GM12878 (cell line): ENCODE measurements around the gene C16orf86. TPM values are rescaled to one million over a fixed set of nuclear protein-coding genes. Genes with fewer than 3 reads are reported as not detected.

Experiments used
- CREM ChIP-seq: IDR thresholded peaks from 2 replicates; pipeline ENCODE4 v1.6.1; 2014; ENCODE audit warnings: antibody characterized with exemption, low read depth
- DPF2 ChIP-seq: fragments of 450-650 bp; IDR thresholded peaks from 2 replicates; pipeline ENCODE4 v1.6.1; 2017; ENCODE audit warnings: mild to moderate bottlenecking
- EP300 ChIP-seq, 2 experiments: fragments of 150-350 bp in 1 of 2; IDR thresholded peaks; 2 replicates each; pipeline ENCODE4 v1.6.1; 2011 to 2012; ENCODE audit warnings: low read depth in 2 of 2, low read length in 2 of 2, borderline replicate concordance in 1 of 2, improper control_type of control experiment in 1 of 2, inconsistent platforms in 1 of 2; ENCODE audit not compliant: control insufficient read depth in 1 of 2
- ETV6 ChIP-seq, 2 experiments: fragments of 450-650 bp in 1 of 2; IDR thresholded peaks in 1 of 2; conservative IDR thresholded peaks in 1 of 2; 2 replicates each; pipeline ENCODE4 v1.6.1; 2014; ENCODE audit warnings: antibody characterized with exemption in 1 of 2, borderline replicate concordance in 1 of 2, low read depth in 1 of 2, mild to moderate bottlenecking in 1 of 2, moderate library complexity in 1 of 2
- FOS ChIP-seq: IDR thresholded peaks from 3 replicates; pipeline ENCODE4 v1.6.1; 2011; ENCODE audit warnings: borderline replicate concordance; ENCODE audit not compliant: insufficient read length; ENCODE audit errors: extremely low read depth
- GATAD2B ChIP-seq: fragments of 450-650 bp; conservative IDR thresholded peaks from 2 replicates; pipeline ENCODE4 v1.6.1; 2017; ENCODE audit warnings: low read depth, mild to moderate bottlenecking, moderate library complexity
- KAT2A ChIP-seq: conservative IDR thresholded peaks from 2 replicates; pipeline ENCODE4 v1.6.1; 2011; ENCODE audit warnings: low read depth, low read length; ENCODE audit not compliant: control insufficient read depth
- MEF2B ChIP-seq: fragments of 450-650 bp; IDR thresholded peaks from 2 replicates; pipeline ENCODE4 v1.6.1; 2018; ENCODE audit warnings: mild to moderate bottlenecking, moderate library complexity; ENCODE audit not compliant: partially characterized antibody, poor library complexity, severe bottlenecking
- MYB ChIP-seq: fragments of 150-350 bp; IDR thresholded peaks from 2 replicates; pipeline ENCODE4 v1.6.1; 2014; ENCODE audit warnings: mild to moderate bottlenecking, low read depth, low read length, borderline replicate concordance
- NR2C1 ChIP-seq: fragments of 450-650 bp; IDR thresholded peaks from 2 replicates; pipeline ENCODE4 v1.6.1; 2017; ENCODE audit warnings: antibody characterized with exemption, mild to moderate bottlenecking, moderate library complexity
- NR2C2 ChIP-seq: IDR thresholded peaks from 2 replicates; pipeline ENCODE4 v1.6.1; 2011; ENCODE audit warnings: borderline replicate concordance, low read depth; ENCODE audit not compliant: control insufficient read depth, insufficient read length
- RUNX3 ChIP-seq: IDR thresholded peaks from 2 replicates; pipeline ENCODE4 v1.6.1; 2012; ENCODE audit warnings: low read length, inconsistent platforms
- SPI1 ChIP-seq: IDR thresholded peaks from 2 replicates; pipeline ENCODE4 v1.6.1; 2011; ENCODE audit warnings: low read depth, mild to moderate bottlenecking, low read length, moderate library complexity, borderline replicate concordance; ENCODE audit not compliant: insufficient read depth
- SREBF1 ChIP-seq: IDR thresholded peaks from 2 replicates; pipeline ENCODE4 v1.6.1; 2012; ENCODE audit warnings: mild to moderate bottlenecking, low read length
- TARDBP ChIP-seq: IDR thresholded peaks from 2 replicates; pipeline ENCODE4 v1.6.1; 2016; ENCODE audit warnings: borderline replicate concordance
- TBL1XR1 ChIP-seq: IDR thresholded peaks from 2 replicates; pipeline ENCODE4 v1.6.1; 2012; ENCODE audit warnings: low read depth, low read length, improper control_type of control experiment
- polyA plus RNA-seq, 11 experiments: library from polyadenylated mRNA; depleted of rRNA in 4 of 11; unstranded in 6 of 11; stranded (reverse) in 5 of 11; fragments of >200 nt; fragmentation: Nextera tagmentation in 4 of 11; fragmentation: Illumina TruSeq in 1 of 11; extraction: Ambion mirVana in 4 of 11; extraction: Trizol in 1 of 11; gene quantifications; 1 replicate in 1 of 11; 2 replicates in 10 of 11; pipeline versions ENCODE4 v1.2.1 to v1.2.3, GENCODE V29; 2011 to 2016; ENCODE audit warnings: inconsistent platforms in 2 of 11, missing spikeins in 2 of 11, low read depth in 1 of 11
- total RNA-seq, 4 experiments: library from RNA; depleted of rRNA in 3 of 4; stranded (reverse); fragments of >200 nt in 3 of 4; fragmentation: Illumina TruSeq in 1 of 4; extraction: Trizol in 1 of 4; gene quantifications; 2 replicates each; pipeline versions ENCODE4 v1.2.1 to v1.2.3, GENCODE V29; 2013 to 2021
- TF ChIP-seq, protein P1 (sequence below): fragments of 150-350 bp; IDR thresholded peaks from 2 replicates; pipeline ENCODE4 v1.6.1; 2014; ENCODE audit warnings: mild to moderate bottlenecking, low read depth, low read length
- TF ChIP-seq, protein P2 (sequence below): IDR thresholded peaks from 2 replicates; pipeline ENCODE4 v1.6.1; 2011; ENCODE audit warnings: low read depth, mild to moderate bottlenecking, low read length, moderate library complexity, borderline replicate concordance; ENCODE audit errors: extremely low read depth
- TF ChIP-seq, protein P3 (sequence below): fragments of 450-650 bp; formaldehyde crosslinking; IDR thresholded peaks from 2 replicates; pipeline ENCODE4 v1.4.0; 2020; ENCODE audit warnings: mild to moderate bottlenecking, moderate library complexity
- TF ChIP-seq, protein P4 (sequence below): fragments of 450-650 bp; IDR thresholded peaks from 2 replicates; pipeline ENCODE4 v1.6.1; 2017; ENCODE audit warnings: borderline replicate concordance

C16orf86 gene
- total and polyA plus RNA-seq, 10 of the 15 experiments (the other 5 are each of a cell fraction or from before 2014, with no cell fraction given), result 0.11 to 3.3 (median 1.6) TPM

DNA sequence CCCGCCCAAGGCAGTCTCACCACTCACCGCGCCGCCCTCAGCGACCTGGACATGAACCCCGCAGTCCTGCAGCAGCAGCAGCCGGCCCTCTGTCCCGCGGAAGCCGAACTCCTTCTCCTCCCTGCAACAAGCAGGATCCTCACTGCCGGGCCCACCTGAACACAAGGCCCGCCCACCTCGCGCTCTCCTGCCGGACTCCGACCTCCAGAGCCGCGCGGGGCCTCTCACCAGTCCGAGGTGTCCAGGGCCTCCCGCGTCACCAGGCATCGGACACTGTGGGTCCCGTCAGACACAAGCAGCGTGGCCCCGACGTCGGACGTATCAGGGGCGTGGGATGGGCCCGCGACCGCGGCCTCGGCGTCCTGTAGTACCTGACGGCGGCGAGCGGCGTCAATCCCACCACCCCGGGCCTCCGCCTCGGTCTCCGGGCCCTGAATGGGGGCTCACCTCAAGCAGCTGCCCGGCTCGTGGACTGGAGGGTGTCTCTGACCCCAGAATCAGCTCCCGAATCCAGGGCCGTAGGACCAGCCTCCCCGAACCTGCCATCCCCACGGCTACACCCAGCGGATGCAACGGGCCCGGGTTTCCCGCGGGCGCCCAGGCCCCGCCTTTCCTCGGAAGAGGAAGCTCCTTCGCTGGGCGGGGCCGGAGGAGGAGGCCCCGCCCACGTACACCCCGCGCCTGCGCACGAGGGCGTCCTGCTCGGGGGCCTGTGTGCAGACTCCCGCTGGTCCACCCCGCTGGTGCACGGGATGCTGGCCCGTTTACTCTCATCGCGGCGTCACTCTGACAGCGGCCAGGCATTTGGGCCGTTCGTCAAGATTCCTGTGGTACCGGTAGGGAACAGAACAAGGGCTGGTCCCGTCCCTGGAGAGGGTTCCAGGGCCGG, 6.7 kb upstream of the C16orf86 start, which contains the start of gene ACD (continued):
- TF ChIP-seq SPI1, result no peak
- 0 out of 2 replicates have a peak, but pooled peaks have one; percentile 34 for TF ChIP-seq TBL1XR1
- TF ChIP-seq ETV6 (conservative IDR thresholded peaks at IDR 0.05 in 1 of 2, IDR thresholded peaks at IDR 0.05 in 1 of 2; ENCODE audit: borderline replicate concordance in 1 of 2, low read depth in 1 of 2), result no peak
- TF ChIP-seq, protein P1, sequence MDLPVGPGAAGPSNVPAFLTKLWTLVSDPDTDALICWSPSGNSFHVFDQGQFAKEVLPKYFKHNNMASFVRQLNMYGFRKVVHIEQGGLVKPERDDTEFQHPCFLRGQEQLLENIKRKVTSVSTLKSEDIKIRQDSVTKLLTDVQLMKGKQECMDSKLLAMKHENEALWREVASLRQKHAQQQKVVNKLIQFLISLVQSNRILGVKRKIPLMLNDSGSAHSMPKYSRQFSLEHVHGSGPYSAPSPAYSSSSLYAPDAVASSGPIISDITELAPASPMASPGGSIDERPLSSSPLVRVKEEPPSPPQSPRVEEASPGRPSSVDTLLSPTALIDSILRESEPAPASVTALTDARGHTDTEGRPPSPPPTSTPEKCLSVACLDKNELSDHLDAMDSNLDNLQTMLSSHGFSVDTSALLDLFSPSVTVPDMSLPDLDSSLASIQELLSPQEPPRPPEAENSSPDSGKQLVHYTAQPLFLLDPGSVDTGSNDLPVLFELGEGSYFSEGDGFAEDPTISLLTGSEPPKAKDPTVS, result no peak
- TF ChIP-seq MEF2B, result no peak
- no peak; the same call in 1 of the 2 replicates for TF ChIP-seq GATAD2B
- no peak for TF ChIP-seq SREBF1
- no peak; the same call in 1 of the 2 replicates for TF ChIP-seq NR2C1
- TF ChIP-seq NR2C2, result no peak
- no peak for TF ChIP-seq FOS
- no peak for TF ChIP-seq KAT2A
- no peak for TF ChIP-seq RUNX3
- no peak for TF ChIP-seq MYB
- TF ChIP-seq, protein P2, sequence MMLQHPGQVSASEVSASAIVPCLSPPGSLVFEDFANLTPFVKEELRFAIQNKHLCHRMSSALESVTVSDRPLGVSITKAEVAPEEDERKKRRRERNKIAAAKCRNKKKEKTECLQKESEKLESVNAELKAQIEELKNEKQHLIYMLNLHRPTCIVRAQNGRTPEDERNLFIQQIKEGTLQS, result no peak
- TF ChIP-seq CREM, result no peak
- TF ChIP-seq EP300 (IDR thresholded peaks at IDR 0.05; ENCODE audit: borderline replicate concordance in 1 of 2, control insufficient read depth in 1 of 2, low read depth in 2 of 2, low read length in 2 of 2), result no peak
- no peak for TF ChIP-seq TARDBP
- TF ChIP-seq DPF2, result peak; percentile 54
- TF ChIP-seq, protein P3, sequence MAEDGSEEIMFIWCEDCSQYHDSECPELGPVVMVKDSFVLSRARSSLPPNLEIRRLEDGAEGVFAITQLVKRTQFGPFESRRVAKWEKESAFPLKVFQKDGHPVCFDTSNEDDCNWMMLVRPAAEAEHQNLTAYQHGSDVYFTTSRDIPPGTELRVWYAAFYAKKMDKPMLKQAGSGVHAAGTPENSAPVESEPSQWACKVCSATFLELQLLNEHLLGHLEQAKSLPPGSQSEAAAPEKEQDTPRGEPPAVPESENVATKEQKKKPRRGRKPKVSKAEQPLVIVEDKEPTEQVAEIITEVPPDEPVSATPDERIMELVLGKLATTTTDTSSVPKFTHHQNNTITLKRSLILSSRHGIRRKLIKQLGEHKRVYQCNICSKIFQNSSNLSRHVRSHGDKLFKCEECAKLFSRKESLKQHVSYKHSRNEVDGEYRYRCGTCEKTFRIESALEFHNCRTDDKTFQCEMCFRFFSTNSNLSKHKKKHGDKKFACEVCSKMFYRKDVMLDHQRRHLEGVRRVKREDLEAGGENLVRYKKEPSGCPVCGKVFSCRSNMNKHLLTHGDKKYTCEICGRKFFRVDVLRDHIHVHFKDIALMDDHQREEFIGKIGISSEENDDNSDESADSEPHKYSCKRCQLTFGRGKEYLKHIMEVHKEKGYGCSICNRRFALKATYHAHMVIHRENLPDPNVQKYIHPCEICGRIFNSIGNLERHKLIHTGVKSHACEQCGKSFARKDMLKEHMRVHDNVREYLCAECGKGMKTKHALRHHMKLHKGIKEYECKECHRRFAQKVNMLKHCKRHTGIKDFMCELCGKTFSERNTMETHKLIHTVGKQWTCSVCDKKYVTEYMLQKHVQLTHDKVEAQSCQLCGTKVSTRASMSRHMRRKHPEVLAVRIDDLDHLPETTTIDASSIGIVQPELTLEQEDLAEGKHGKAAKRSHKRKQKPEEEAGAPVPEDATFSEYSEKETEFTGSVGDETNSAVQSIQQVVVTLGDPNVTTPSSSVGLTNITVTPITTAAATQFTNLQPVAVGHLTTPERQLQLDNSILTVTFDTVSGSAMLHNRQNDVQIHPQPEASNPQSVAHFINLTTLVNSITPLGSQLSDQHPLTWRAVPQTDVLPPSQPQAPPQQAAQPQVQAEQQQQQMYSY (CRISPR knock-in tag), result no peak
- TF ChIP-seq, protein P4, sequence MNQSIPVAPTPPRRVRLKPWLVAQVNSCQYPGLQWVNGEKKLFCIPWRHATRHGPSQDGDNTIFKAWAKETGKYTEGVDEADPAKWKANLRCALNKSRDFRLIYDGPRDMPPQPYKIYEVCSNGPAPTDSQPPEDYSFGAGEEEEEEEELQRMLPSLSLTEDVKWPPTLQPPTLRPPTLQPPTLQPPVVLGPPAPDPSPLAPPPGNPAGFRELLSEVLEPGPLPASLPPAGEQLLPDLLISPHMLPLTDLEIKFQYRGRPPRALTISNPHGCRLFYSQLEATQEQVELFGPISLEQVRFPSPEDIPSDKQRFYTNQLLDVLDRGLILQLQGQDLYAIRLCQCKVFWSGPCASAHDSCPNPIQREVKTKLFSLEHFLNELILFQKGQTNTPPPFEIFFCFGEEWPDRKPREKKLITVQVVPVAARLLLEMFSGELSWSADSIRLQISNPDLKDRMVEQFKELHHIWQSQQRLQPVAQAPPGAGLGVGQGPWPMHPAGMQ, result no peak
